Heart left ventricle (tissue), 16 donors: ENCODE results near the gene GNB2. TPM values are rescaled to one million over a fixed set of nuclear protein-coding genes. Genes with fewer than 3 reads are reported as not detected.
"Not testable (repeated sequence)": the region's sequence is repeated elsewhere in the genome, so short reads cannot be mapped to it uniquely, and the experiment has no call there.

Experiments used
- ATAC-seq, 4 donors: fragments of 200-7000 bp; cut with Tn5 transposase; one replicate each; pipeline ENCODE4 v1.9.1; 2020 to 2022; ENCODE audit warnings: moderate library complexity in 4 of 4, mild to moderate bottlenecking in 3 of 4, moderate number of reproducible peaks in 1 of 4
- DNase-seq, 5 donors: peaks; one replicate each; pipeline ENCODE4 v3.0.0-alpha.2; 2020
- H3K27ac ChIP-seq, 12 donors: fragments of 200-600 bp; sonication (generic) in 4 of 12; one replicate each; pipeline versions ENCODE4 v1.5.0 to v1.8.0; 2016 to 2022; ENCODE audit warnings: mild to moderate bottlenecking in 2 of 12
- H3K27me3 ChIP-seq, 9 donors: fragments of 200-600 bp; sonication (generic) in 2 of 9; one replicate each; pipeline versions ENCODE4 v1.5.1 to v1.8.0; 2016 to 2022; ENCODE audit warnings: mild to moderate bottlenecking in 3 of 9
- H3K36me3 ChIP-seq, 9 donors: fragments of 200-600 bp; sonication (generic) in 2 of 9; one replicate each; pipeline versions ENCODE4 v1.5.0 to v1.8.0; 2018 to 2022; ENCODE audit warnings: mild to moderate bottlenecking in 2 of 9
- H3K4me1 ChIP-seq, 12 donors: fragments of 200-600 bp; sonication (generic) in 4 of 12; one replicate each; pipeline versions ENCODE4 v1.5.0 to v1.8.0; 2016 to 2022; ENCODE audit warnings: mild to moderate bottlenecking in 3 of 12
- H3K4me3 ChIP-seq, 12 donors: fragments of 200-600 bp; sonication (generic) in 4 of 12; one replicate each; pipeline versions ENCODE4 v1.5.0 to v1.8.0; 2017 to 2022; ENCODE audit warnings: mild to moderate bottlenecking in 9 of 12, moderate library complexity in 4 of 12
- H3K9me3 ChIP-seq, 12 donors: fragments of 200-600 bp; sonication (generic) in 4 of 12; one replicate each; pipeline versions ENCODE4 v1.5.0 to v1.8.0; 2016 to 2022; ENCODE audit warnings: mild to moderate bottlenecking in 1 of 12
- CTCF ChIP-seq, 12 donors: fragments of 200-600 bp; sonication (generic) in 4 of 12; IDR thresholded peaks; one replicate each; pipeline versions ENCODE4 v1.5.0 to v1.8.0; 2018 to 2022; ENCODE audit warnings: antibody characterized with exemption in 12 of 12, mild to moderate bottlenecking in 5 of 12
- POLR2A ChIP-seq, 2 donors: fragments of 450-650 bp; IDR thresholded peaks; one replicate each; pipeline ENCODE4 v1.6.1; 2017; ENCODE audit warnings: antibody characterized with exemption in 2 of 2, mild to moderate bottlenecking in 2 of 2, moderate library complexity in 2 of 2
- WGBS, 4 donors: extraction: QIAGEN DNeasy Blood & Tissue Kit in 2 of 4; methylation state at CpG; one replicate each; pipeline versions ENCODE4 v1.1.5 to v1.1.7; 2013 to 2018; 5-methylcytosine and 5-hydroxymethylcytosine counted together
- intact Hi-C, 10 donors: fragments of 100-400 bp; cut with DNase I; formaldehyde crosslinking; loops; one replicate each; pipeline versions ENCODE4 v1.11.1 to v1.14.2; 2022
- polyA plus RNA-seq, 2 donors: library from polyadenylated mRNA; stranded (reverse); fragments of 200-250 nt; gene quantifications; one replicate each; pipeline ENCODE4 v1.2.3, GENCODE V29; 2013
- total RNA-seq, 9 donors: library from RNA; depleted of rRNA in 2 of 9; stranded (reverse); fragments of >200 nt in 2 of 9; fragmentation: NEBNext Ultra II Directional in 3 of 9; extraction: Animal tissue kit (Norgen Biotek cat#: 25700) in 3 of 9; gene quantifications; one replicate each; pipeline versions ENCODE4 v1.1.0 to v1.2.4, GENCODE V29; 2016 to 2023
- donor health status: ischemic (EF 13 %, LVEDD 7.1; RV severe dilation, severe dysfunction).
- donor health status: healthy with polysubstance abuse.
- donor health status: DM: no; HTN: yes; CAD: no.
- donor health status: DM: no; HTN: no; CAD: no.
- donor health status: ischemic (EF 25% LVEDD 6.9; RV normal size, moderate dysfunction).
- donor health status: ischemic (EF 25% LVEDD 5.7; RV mildly dilated, moderate dysfunction).
- donor health status: healthy.
- donor health status: DM: yes; HTN: yes; CAD: no.
- donor health status: ischemic (EF 35%, LVEDD 5.7; RV mildly dilated, moderate dysfunction).
- donor health status: nonischemic (EF 11% LVEDD 7.7; RV severe dilation, severe dysfunction).
- donor health status: DM: yes; HTN: yes; CAD: no.
- donor health status: PGD.
- donor health status: ischemic (EF 29% LVEDD 5.4; RV normal size, mild dysfunction).
- donor health status: nonischemic (EF 23%, LVEDD 6.1; RV moderate dilation, normal function).

The GNB2 gene
- total and polyA plus RNA-seq, 11 donors: 48.0 to 199 (median 122) TPM

- DNase-seq (peak in 1 of 5 donors; percentile 16), ATAC-seq (no peak)
- TF ChIP-seq POLR2A (IDR thresholded peaks at IDR 0.05) (no peak), CTCF (IDR thresholded peaks at IDR 0.05) (no peak)
These were observed 34.9 kb downstream of the GNB2 start for GRCh38 chr7:100708395-100708794.

GRCh38 chr7:100710452-100710851, 36.9 kb downstream of the GNB2 start:
- H3K27ac ChIP-seq: no peak overlapping the region

More at GRCh38 chr7:100708395-100708794, 34.9 kb downstream of the GNB2 start:
- intact Hi-C loops: loop anchor here in 8 of 10 donors (5.0 to 10.0 kb wide), 4 partner anchors 144 to 346 kb away; partner anchors contain the start of gene SLC12A9 (in 8 of the 8)
- peaks cover 0 to 16% (median 7%) of the 10 kb centered on the region in 9 donors for H3K36me3 ChIP-seq
- no peak overlapping the region for H3K27ac ChIP-seq
- H3K4me3 ChIP-seq: no peak overlapping the region
- H3K9me3 ChIP-seq: no peaks in the 10 kb centered on the region
- WGBS, 4 donors: 88 to 95% (median 90%) methylated on average over 5 to 6 of the region's 6 CpGs
- H3K4me1 ChIP-seq: peaks cover 0 to 28% (median 18%) of the 10 kb centered on the region in 12 donors
- H3K27me3 ChIP-seq: no peaks in the 10 kb centered on the region

GRCh38 chr7:100711369-100711768, 37.8 kb downstream of the GNB2 start:
- Histone ChIP-seq H3K27me3 (no peaks in the 10 kb centered on the region), H3K27ac (no peak overlapping the region), H3K4me1 (peaks cover 0 to 18% (median 11%) of the 10 kb centered on the region in 12 donors), H3K36me3 (peaks cover 0 to 16% (median 7%) of the 10 kb centered on the region in 9 donors), H3K4me3 (no peak overlapping the region), H3K9me3 (no peaks in the 10 kb centered on the region)
- TF ChIP-seq CTCF (IDR thresholded peaks at IDR 0.05) (no peak), POLR2A (IDR thresholded peaks at IDR 0.05) (no peak)
- 73 to 78% (median 74%) methylated on average over 10 to 11 of the region's 11 CpGs for WGBS, 4 donors
- DNase-seq (peak in 1 of 5 donors; percentile 60), ATAC-seq (no peak)
- intact Hi-C loops: no loop called here

More at GRCh38 chr7:100710452-100710851, 36.9 kb downstream of the GNB2 start:
- no peak for TF ChIP-seq CTCF (IDR thresholded peaks at IDR 0.05)
- no peak for TF ChIP-seq POLR2A (IDR thresholded peaks at IDR 0.05)
- WGBS, 4 donors: 73 to 98% (median 94%) methylated on average over 4 of the region's 4 CpGs
- DNase-seq (no peak), ATAC-seq (no peak)
- intact Hi-C loops: no loop called here
- Histone ChIP-seq H3K36me3 (peaks cover 0 to 16% (median 7%) of the 10 kb centered on the region in 9 donors), H3K4me3 (no peak overlapping the region), H3K27me3 (no peaks in the 10 kb centered on the region), H3K4me1 (peaks cover 0 to 20% (median 11%) of the 10 kb centered on the region in 12 donors), H3K9me3 (no peaks in the 10 kb centered on the region)

GRCh38 chr7:100714725-100715124, 41.2 kb downstream of the GNB2 start:
- H3K27me3 ChIP-seq: peaks cover 0 to 7% (median 4%) of the 10 kb centered on the region in 9 donors
- no peak overlapping the region for H3K4me3 ChIP-seq
- H3K27ac ChIP-seq: no peak overlapping the region
- no peaks in the 10 kb centered on the region for H3K36me3 ChIP-seq
- 67 to 82% (median 77%) methylated on average over 8 of the region's 8 CpGs for WGBS, 4 donors
- no peak for ATAC-seq
- peak in 1 of 5 donors; percentile 42 for DNase-seq
- intact Hi-C loops: loop anchor here in 1 of 10 donors (5.0 kb wide), 1 partner anchor 133 kb away; no protein-coding TSS in a partner anchor
- no peak for TF ChIP-seq POLR2A (IDR thresholded peaks at IDR 0.05)
- TF ChIP-seq CTCF (IDR thresholded peaks at IDR 0.05): no peak
- H3K9me3 ChIP-seq: no peaks in the 10 kb centered on the region
- no peaks in the 10 kb centered on the region for H3K4me1 ChIP-seq

GRCh38 chr7:100717073-100717472, 43.5 kb downstream of the GNB2 start:
- H3K36me3 ChIP-seq, H3K27ac ChIP-seq, ATAC-seq, H3K9me3 ChIP-seq, DNase-seq, H3K4me3 ChIP-seq: not testable (repeated sequence)
- WGBS, 4 donors: 86 to 94% (median 90%) methylated on average over 2 of the region's 2 CpGs
- intact Hi-C loops: loop anchor here in 1 of 10 donors (5.0 kb wide), 1 partner anchor 130 kb away; no protein-coding TSS in a partner anchor
- peaks cover 11 to 31% (median 25%) of the 10 kb centered on the region in 9 donors for H3K27me3 ChIP-seq
- H3K4me1 ChIP-seq: peaks cover 0 to 11% (median 0%) of the 10 kb centered on the region in 12 donors
